B cell (primary cell): ENCODE results near the gene USP17L30. TPM values are rescaled to one million over a fixed set of nuclear protein-coding genes. Genes with fewer than 3 reads are reported as not detected.
"Not testable (repeated sequence)": the region's sequence is repeated elsewhere in the genome, so short reads cannot be mapped to it uniquely, and the experiment has no call there.

Experiments
- ATAC-seq: fragments of 200-7000 bp; cut with Tn5 transposase; one replicate; pipeline ENCODE4 v1.10.0; 2021; ENCODE audit warnings: low read depth, mild to moderate bottlenecking, moderate number of reproducible peaks, moderate library complexity
- CTCF ChIA-PET: fragments of 350-600 bp; sonication (Branson Sonifier 250); formaldehyde crosslinking; loops from one replicate; lab custom pipeline; 2021; ENCODE audit warnings: antibody characterized with exemption, inconsistent platforms; lab: Charles Lee
- POLR2A ChIA-PET: fragments of 350-600 bp; sonication (Branson Sonifier 250); formaldehyde crosslinking; loops from one replicate; lab custom pipeline; 2021; ENCODE audit warnings: antibody characterized with exemption; lab: Charles Lee
- DNase-seq: peaks from one replicate; pipeline ENCODE4 v3.0.0; 2013
- H2AFZ ChIP-seq: 2 replicates; pipeline ENCODE4 v1.6.1; 2012; ENCODE audit warnings: mild to moderate bottlenecking, low read depth, low read length; ENCODE audit not compliant: insufficient read depth, poor library complexity, severe bottlenecking
- H3K27ac ChIP-seq, 2 donors: 1 replicate in 1 of 2; 2 replicates in 1 of 2; pipeline ENCODE4 v1.5.1; 2012 to 2013; ENCODE audit warnings: low read length in 2 of 2, mild to moderate bottlenecking in 2 of 2, moderate library complexity in 1 of 2
- H3K27me3 ChIP-seq, 4 experiments: fragments of 200-600 bp in 1 of 4; sonication (generic) in 1 of 4; replicated peaks in 1 of 4; 1 replicate in 2 of 4; 2 replicates in 2 of 4; pipeline versions ENCODE4 v1.6.1 to v1.7.0; 2013 to 2016; ENCODE audit warnings: low read length in 3 of 4, mild to moderate bottlenecking in 2 of 4, mixed read lengths in 1 of 4, moderate library complexity in 1 of 4; ENCODE audit not compliant: insufficient read depth in 4 of 4, control insufficient read depth in 3 of 4; ENCODE audit errors: control extremely low read depth in 1 of 4
- H3K36me3 ChIP-seq, 2 experiments: replicated peaks in 1 of 2; 1 replicate in 1 of 2; 2 replicates in 1 of 2; pipeline versions ENCODE4 v1.6.1 to v1.7.1; 2013; ENCODE audit warnings: low read length in 1 of 2; ENCODE audit not compliant: insufficient read depth in 2 of 2, control insufficient read depth in 1 of 2; ENCODE audit errors: control extremely low read depth in 1 of 2, extremely low read depth in 1 of 2
- H3K4me1 ChIP-seq, 2 donors: fragments of 200-600 bp in 1 of 2; sonication (generic) in 1 of 2; 1 replicate in 1 of 2; 2 replicates in 1 of 2; pipeline versions ENCODE4 v1.5.1 to v1.6.1; 2013 to 2017; ENCODE audit warnings: low read length in 2 of 2; ENCODE audit not compliant: control insufficient read depth in 2 of 2, insufficient read depth in 2 of 2
- H3K4me2 ChIP-seq: replicated peaks from 2 replicates; pipeline ENCODE3; 2012; ENCODE audit warnings: mild to moderate bottlenecking, low read depth, low read length; ENCODE audit not compliant: poor library complexity, severe bottlenecking
- H3K4me3 ChIP-seq, 5 experiments: fragments of 200-600 bp in 1 of 5; sonication (generic) in 1 of 5; 1 replicate in 3 of 5; 2 replicates in 2 of 5; pipeline versions ENCODE4 v1.5.1 to v1.7.0; 2011 to 2016; ENCODE audit warnings: low read length in 4 of 5, mild to moderate bottlenecking in 4 of 5, low read depth in 2 of 5, control low read depth in 1 of 5, moderate library complexity in 1 of 5; ENCODE audit not compliant: insufficient read depth in 1 of 5; ENCODE audit errors: control extremely low read depth in 1 of 5, extremely low read depth in 1 of 5
- H3K79me2 ChIP-seq: fragments of 200-600 bp; sonication (generic); one replicate; pipeline ENCODE4 v1.6.0; 2016; ENCODE audit warnings: low read length; ENCODE audit not compliant: control insufficient read depth, insufficient read depth
- H3K9ac ChIP-seq: fragments of 200-600 bp; sonication (generic); 2 replicates; pipeline ENCODE4 v1.6.1; 2017; ENCODE audit warnings: mild to moderate bottlenecking, low read length, moderate library complexity
- H3K9me3 ChIP-seq, 3 donors: one replicate each; pipeline versions ENCODE4 v1.6.1 to v1.7.1; 2013; ENCODE audit warnings: low read length in 2 of 3; ENCODE audit not compliant: control insufficient read depth in 2 of 3, insufficient read depth in 1 of 3; ENCODE audit errors: control extremely low read depth in 1 of 3
- H4K20me1 ChIP-seq: 2 replicates; pipeline ENCODE4 v1.6.0; 2012; ENCODE audit warnings: mild to moderate bottlenecking, low read length; ENCODE audit not compliant: insufficient read depth, control insufficient read depth, poor library complexity, severe bottlenecking
- H3K27ac Mint-ChIP-seq: one replicate; pipeline ENCODE4 v1.8.0; 2021; ENCODE audit warnings: mixed read lengths
- H3K27me3 Mint-ChIP-seq: one replicate; pipeline ENCODE4 v1.8.0; 2021; ENCODE audit warnings: mixed read lengths
- H3K4me1 Mint-ChIP-seq: one replicate; pipeline ENCODE4 v1.8.0; 2021; ENCODE audit warnings: mixed read lengths
- H3K4me3 Mint-ChIP-seq: one replicate; pipeline ENCODE4 v1.8.0; 2021; ENCODE audit warnings: mixed read lengths
- H3K9me3 Mint-ChIP-seq: one replicate; pipeline ENCODE4 v1.8.0; 2022; ENCODE audit warnings: mixed read lengths; ENCODE audit not compliant: insufficient read depth
- WGBS: methylation state at CpG from one replicate; pipeline ENCODE4 v1.1.5; 2013; ENCODE audit warnings: missing lambda C conversion rate; ENCODE audit not compliant: insufficient coverage; 5-methylcytosine and 5-hydroxymethylcytosine counted together
- intact Hi-C: fragments of 100-400 bp; cut with micrococcal nuclease; formaldehyde crosslinking; loops from one replicate; pipeline ENCODE4 v1.10.0; 2022
- polyA plus RNA-seq: library from polyadenylated mRNA; depleted of rRNA; stranded (reverse); fragments of >200 nt; gene quantifications from 2 replicates; pipeline ENCODE4 v1.2.3, GENCODE V29; 2012
- total RNA-seq, 2 donors: library from RNA; stranded (reverse); fragments of 120-200 nt in 1 of 2; gene quantifications; 1 replicate in 1 of 2; 2 replicates in 1 of 2; pipeline versions ENCODE4 v1.2.3 to v1.2.4, GENCODE V29; 2013 to 2022

Gene USP17L30
- total and polyA plus RNA-seq, 2 donors (not counting 1 experiment from before 2014, with no cell fraction given): not detected

DNA sequence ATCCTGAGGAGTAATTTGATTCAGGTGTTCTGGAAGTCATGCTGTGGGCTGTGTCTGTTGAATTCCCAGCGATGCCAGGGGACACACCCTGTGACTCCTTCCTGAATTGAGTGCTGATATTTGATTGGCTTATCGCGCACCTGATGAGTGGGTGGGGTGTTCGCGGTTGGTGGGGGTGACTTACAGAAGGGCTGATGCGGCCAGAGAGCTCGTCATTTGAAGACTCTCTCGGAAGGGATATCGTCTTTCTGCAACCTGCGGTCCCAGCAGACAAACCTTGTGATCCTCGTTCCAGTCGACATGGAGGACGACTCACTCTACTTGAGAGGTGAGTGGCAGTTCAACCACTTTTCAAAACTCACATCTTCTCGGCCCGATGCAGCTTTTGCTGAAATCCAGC is 28.6 kb upstream of the USP17L30 start, which contains the start of gene USP17L26:
Gene USP17L26, plus strand, starts transcription at position 301 of the 400 bp plus-strand sequence. Its CDS starts 0 bp downstream, at position 301.
- H3K4me3 Mint-ChIP-seq, intact Hi-C loops, H3K79me2 ChIP-seq, POLR2A ChIA-PET, H3K4me1 Mint-ChIP-seq, H3K27me3 ChIP-seq, H3K27ac Mint-ChIP-seq, CTCF ChIA-PET, H3K4me1 ChIP-seq, DNase-seq, H3K27me3 Mint-ChIP-seq, H3K4me2 ChIP-seq, H4K20me1 ChIP-seq, H3K9me3 Mint-ChIP-seq, ATAC-seq, H3K9me3 ChIP-seq, H3K36me3 ChIP-seq, H3K4me3 ChIP-seq, H2AFZ ChIP-seq, H3K9ac ChIP-seq, H3K27ac ChIP-seq: not testable (repeated sequence)
- no CpG with 5 or more reads among the region's 15 CpGs for WGBS

DNA sequence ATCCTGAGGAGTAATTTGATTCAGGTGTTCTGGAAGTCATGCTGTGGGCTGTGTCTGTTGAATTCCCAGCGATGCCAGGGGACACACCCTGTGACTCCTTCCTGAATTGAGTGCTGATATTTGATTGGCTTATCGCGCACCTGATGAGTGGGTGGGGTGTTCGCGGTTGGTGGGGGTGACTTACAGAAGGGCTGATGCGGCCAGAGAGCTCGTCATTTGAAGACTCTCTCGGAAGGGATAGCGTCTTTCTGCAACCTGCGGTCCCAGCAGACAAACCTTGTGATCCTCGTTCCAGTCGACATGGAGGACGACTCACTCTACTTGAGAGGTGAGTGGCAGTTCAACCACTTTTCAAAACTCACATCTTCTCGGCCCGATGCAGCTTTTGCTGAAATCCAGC is 23.8 kb upstream of the USP17L30 start, which contains the start of gene USP17L5:
Gene USP17L5, plus strand, starts transcription at position 301 of the 400 bp plus-strand sequence. Its CDS starts 0 bp downstream, at position 301.
- ATAC-seq, H3K4me1 ChIP-seq, H3K27ac Mint-ChIP-seq, POLR2A ChIA-PET, H3K4me3 Mint-ChIP-seq, CTCF ChIA-PET, H3K4me2 ChIP-seq, H4K20me1 ChIP-seq, H3K9me3 Mint-ChIP-seq, H3K9ac ChIP-seq, H3K27ac ChIP-seq, H3K27me3 ChIP-seq, DNase-seq, H3K79me2 ChIP-seq, H3K36me3 ChIP-seq, H2AFZ ChIP-seq, intact Hi-C loops, H3K27me3 Mint-ChIP-seq, H3K4me3 ChIP-seq, H3K9me3 ChIP-seq, H3K4me1 Mint-ChIP-seq: not testable (repeated sequence)
- WGBS: no CpG with 5 or more reads among the region's 15 CpGs

DNA sequence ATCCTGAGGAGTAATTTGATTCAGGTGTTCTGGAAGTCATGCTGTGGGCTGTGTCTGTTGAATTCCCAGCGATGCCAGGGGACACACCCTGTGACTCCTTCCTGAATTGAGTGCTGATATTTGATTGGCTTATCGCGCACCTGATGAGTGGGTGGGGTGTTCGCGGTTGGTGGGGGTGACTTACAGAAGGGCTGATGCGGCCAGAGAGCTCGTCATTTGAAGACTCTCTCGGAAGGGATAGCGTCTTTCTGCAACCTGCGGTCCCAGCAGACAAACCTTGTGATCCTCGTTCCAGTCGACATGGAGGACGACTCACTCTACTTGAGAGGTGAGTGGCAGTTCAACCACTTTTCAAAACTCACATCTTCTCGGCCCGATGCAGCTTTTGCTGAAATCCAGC is 19.1 kb upstream of the USP17L30 start, which contains the start of gene USP17L27:
Gene USP17L27, plus strand, starts transcription at position 301 of the 400 bp plus-strand sequence. Its CDS starts 0 bp downstream, at position 301.
- H3K27ac Mint-ChIP-seq, POLR2A ChIA-PET, H2AFZ ChIP-seq, H3K9me3 Mint-ChIP-seq, H3K4me3 Mint-ChIP-seq, H3K4me2 ChIP-seq, H3K4me1 Mint-ChIP-seq, H3K27me3 ChIP-seq, H3K27me3 Mint-ChIP-seq, ATAC-seq, H3K9ac ChIP-seq, DNase-seq, H3K27ac ChIP-seq, H3K4me1 ChIP-seq, H3K4me3 ChIP-seq, H3K79me2 ChIP-seq, H3K36me3 ChIP-seq, H4K20me1 ChIP-seq, intact Hi-C loops, H3K9me3 ChIP-seq, CTCF ChIA-PET: not testable (repeated sequence)
- WGBS: no CpG with 5 or more reads among the region's 15 CpGs

- H4K20me1 ChIP-seq, ATAC-seq, H3K27ac Mint-ChIP-seq, H3K4me2 ChIP-seq, H3K27me3 ChIP-seq, H3K4me1 Mint-ChIP-seq, H3K9ac ChIP-seq, CTCF ChIA-PET, H3K36me3 ChIP-seq, POLR2A ChIA-PET, H3K27ac ChIP-seq, H3K27me3 Mint-ChIP-seq, H3K79me2 ChIP-seq, H3K9me3 Mint-ChIP-seq, DNase-seq, H3K9me3 ChIP-seq, H3K4me3 Mint-ChIP-seq, H3K4me1 ChIP-seq, intact Hi-C loops, H2AFZ ChIP-seq, H3K4me3 ChIP-seq: not testable (repeated sequence)
- no CpG with 5 or more reads among the region's 15 CpGs for WGBS
These were observed 14.3 kb upstream of the USP17L30 start, which contains the start of gene USP17L28 for GRCh38 chr4:9348593-9348992. TSS of gene USP17L28 (plus strand) at chr4:9348893. CDS start at chr4:9348893, 0 bp downstream.
